Neural cell (in vitro differentiated cells): ENCODE measurements around the gene PPP2R5A. TPM values are rescaled to one million over a fixed set of nuclear protein-coding genes. Genes with fewer than 3 reads are reported as not detected.
A peak's percentile ranks its signal among the peaks of the same experiment; 100 is the strongest.
"Not testable (repeated sequence)": the region's sequence is repeated elsewhere in the genome, so short reads cannot be mapped to it uniquely, and the experiment has no call there.

Experiments
- H2AFZ ChIP-seq: fragments of 200-600, 300-800 bp; sonication (generic), shearing (Covaris generic); 2 replicates; pipeline ENCODE4 v1.6.0; 2014; ENCODE audit warnings: low read depth, mild to moderate bottlenecking, antibody characterized with exemption, low read length, moderate library complexity
- H3F3A ChIP-seq: fragments of 200-600 bp; shearing (Covaris generic); 2 replicates; pipeline ENCODE4 v1.6.1; 2016; ENCODE audit warnings: mild to moderate bottlenecking, moderate library complexity, mixed read lengths, antibody characterized with exemption, low read length; ENCODE audit not compliant: insufficient read depth, poor library complexity, severe bottlenecking
- H3K27ac ChIP-seq: fragments of 200-600, 300-800 bp; sonication (generic), shearing (Covaris generic); 2 replicates; pipeline ENCODE4 v1.5.1; 2014; ENCODE audit warnings: mild to moderate bottlenecking, low read length, moderate library complexity
- H3K27me3 ChIP-seq: fragments of 300-800, 200-600 bp; sonication (generic), shearing (Covaris generic); 2 replicates; pipeline ENCODE4 v1.6.0; 2014; ENCODE audit warnings: mild to moderate bottlenecking, low read depth, low read length, moderate library complexity; ENCODE audit not compliant: insufficient read depth
- H3K36me3 ChIP-seq: fragments of 300-800, 200-600 bp; sonication (generic), shearing (Covaris generic); 2 replicates; pipeline ENCODE4 v1.5.1; 2014; ENCODE audit warnings: mild to moderate bottlenecking, antibody characterized with exemption, low read length, moderate library complexity; ENCODE audit not compliant: insufficient read depth
- H3K4me2 ChIP-seq: fragments of 300-800, 200-600 bp; sonication (generic), shearing (Covaris generic); 2 replicates; pipeline ENCODE4 v1.6.0; 2014; ENCODE audit warnings: mild to moderate bottlenecking, low read length
- H3K4me3 ChIP-seq: fragments of 300-800, 200-600 bp; sonication (generic), shearing (Covaris generic); 2 replicates; pipeline ENCODE4 v1.5.1; 2014; ENCODE audit warnings: mild to moderate bottlenecking, low read length, moderate library complexity
- H3K79me2 ChIP-seq: fragments of 200-600 bp; shearing (Covaris generic); replicated peaks from 2 replicates; pipeline ENCODE4 v1.6.0; 2014; ENCODE audit warnings: mild to moderate bottlenecking, low read length, moderate library complexity; ENCODE audit not compliant: insufficient read depth
- H3K9ac ChIP-seq: fragments of 300-800, 200-600 bp; sonication (generic), shearing (Covaris generic); 2 replicates; pipeline ENCODE4 v1.6.1; 2016; ENCODE audit warnings: mild to moderate bottlenecking, low read length, mixed read lengths
- H3K9me2 ChIP-seq: fragments of 200-600 bp; shearing (Covaris generic); 2 replicates; pipeline ENCODE4 v1.6.1; 2016; ENCODE audit warnings: mild to moderate bottlenecking, low read length, mixed read lengths; ENCODE audit not compliant: insufficient read depth
- H3K9me3 ChIP-seq: fragments of 200-600, 300-800 bp; sonication (generic), shearing (Covaris generic); 2 replicates; pipeline ENCODE4 v1.6.1; 2016; ENCODE audit warnings: mild to moderate bottlenecking, mixed run types, low read length, moderate library complexity, mixed read lengths
- H4K20me1 ChIP-seq: fragments of 200-600 bp; shearing (Covaris generic); 2 replicates; pipeline ENCODE4 v1.6.1; 2016; ENCODE audit warnings: mild to moderate bottlenecking, mixed run types; ENCODE audit not compliant: insufficient read depth
- CTCF ChIP-seq: fragments of 450-650 bp; IDR thresholded peaks from 2 replicates; pipeline ENCODE4 v1.5.1; 2014; ENCODE audit warnings: antibody characterized with exemption, mild to moderate bottlenecking, moderate library complexity; ENCODE audit not compliant: poor library complexity, severe bottlenecking
- EP300 ChIP-seq: fragments of 450-650 bp; conservative IDR thresholded peaks from 2 replicates; pipeline ENCODE4 v1.6.1; 2014; ENCODE audit warnings: antibody characterized with exemption, mild to moderate bottlenecking, moderate library complexity; ENCODE audit not compliant: poor library complexity, severe bottlenecking
- EZH2 ChIP-seq: fragments of 200-600, 300-800 bp; shearing (Covaris generic), sonication (generic); IDR thresholded peaks from 2 replicates; pipeline ENCODE4 v1.6.1; 2014; ENCODE audit warnings: antibody characterized with exemption, low read length, borderline replicate concordance, mild to moderate bottlenecking; ENCODE audit not compliant: insufficient read depth, poor library complexity, severe bottlenecking
- MXI1 ChIP-seq: fragments of 450-650 bp; conservative IDR thresholded peaks from 2 replicates; pipeline ENCODE4 v1.6.1; 2014; ENCODE audit warnings: antibody characterized with exemption, mild to moderate bottlenecking; ENCODE audit not compliant: poor library complexity, severe bottlenecking
- POLR2AphosphoS5 ChIP-seq: IDR thresholded peaks from 2 replicates; pipeline ENCODE4 v1.6.1; 2012
- RAD21 ChIP-seq: fragments of 450-650 bp; conservative IDR thresholded peaks from 2 replicates; pipeline ENCODE4 v1.6.1; 2014; ENCODE audit warnings: antibody characterized with exemption, mild to moderate bottlenecking, moderate library complexity
- SMC3 ChIP-seq: fragments of 450-650 bp; conservative IDR thresholded peaks from 2 replicates; pipeline ENCODE4 v1.6.1; 2014; ENCODE audit warnings: antibody characterized with exemption, mild to moderate bottlenecking, moderate library complexity; ENCODE audit not compliant: poor library complexity
- TAF1 ChIP-seq: IDR thresholded peaks from 2 replicates; pipeline ENCODE4 v1.6.1; 2012; ENCODE audit warnings: low read depth
- polyA plus RNA-seq: library from polyadenylated mRNA; depleted of rRNA; stranded (reverse); fragments of >200 nt; gene quantifications from 2 replicates; pipeline ENCODE4 v1.2.3, GENCODE V29; 2014
- TF ChIP-seq, protein P1 (sequence below): IDR thresholded peaks from 2 replicates; pipeline ENCODE4 v1.6.1; 2012; ENCODE audit warnings: borderline replicate concordance

The PPP2R5A gene
- polyA plus RNA-seq, 1 donor from 2014 or later: 5.9 TPM

DNA sequence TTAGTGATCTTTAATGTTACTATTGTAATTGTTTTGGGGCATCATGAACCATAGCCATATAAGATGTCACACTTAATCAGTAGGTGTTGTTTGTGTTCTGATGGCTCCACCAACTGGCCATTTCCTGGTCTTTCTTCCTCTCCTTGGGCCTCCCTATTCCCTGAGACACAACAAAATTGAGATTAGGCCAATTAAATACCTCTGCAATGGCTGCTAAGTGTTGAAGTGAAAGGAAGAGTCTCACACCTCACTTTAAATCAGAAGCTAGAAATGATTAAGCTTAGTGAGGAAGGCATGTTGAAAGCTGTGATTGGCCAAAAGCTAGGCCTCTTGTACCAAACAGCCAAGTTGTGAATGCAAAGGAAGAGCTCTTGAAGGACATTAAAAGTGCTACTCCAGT, 30.7 kb downstream of the PPP2R5A start:
- Histone ChIP-seq H3K4me3 (no peak overlapping the region), H3K79me2 (no peaks in the 10 kb centered on the region), H3K9me2 (no peaks in the 10 kb centered on the region), H3F3A (no peaks in the 10 kb centered on the region), H3K27ac (no peak overlapping the region), H3K9ac (no peak overlapping the region), H3K9me3 (no peaks in the 10 kb centered on the region), H3K4me2 (no peak overlapping the region), H3K27me3 (no peaks in the 10 kb centered on the region), H4K20me1 (no peaks in the 10 kb centered on the region), H3K36me3 (no peaks in the 10 kb centered on the region), H2AFZ (no peak overlapping the region)
- TF ChIP-seq CTCF (peak; percentile 11), POLR2AphosphoS5 (no peak)

DNA sequence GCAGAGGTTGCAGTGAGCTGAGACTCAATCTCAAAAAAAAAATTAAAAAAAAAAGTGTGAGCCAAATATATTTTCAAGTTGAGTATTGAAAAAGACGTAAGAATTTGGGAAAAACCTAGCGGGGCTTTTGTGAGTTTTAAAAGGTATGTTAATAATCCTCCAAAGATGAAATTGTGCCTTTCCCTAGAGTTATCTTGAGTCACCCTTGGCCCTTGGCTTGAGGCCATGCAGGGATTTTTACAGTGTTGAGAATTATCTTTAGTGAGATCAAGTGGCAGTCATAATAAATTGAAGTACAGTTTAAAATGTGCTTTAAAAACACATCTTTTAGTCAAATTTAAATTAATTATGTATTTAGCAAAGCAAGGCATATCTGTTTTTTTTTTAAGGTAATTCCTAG, 32.7 kb downstream of the PPP2R5A start:
- no peak overlapping the region for H3K9ac ChIP-seq
- H3K4me2 ChIP-seq: no peak overlapping the region
- H2AFZ ChIP-seq: no peak overlapping the region
- no peaks in the 10 kb centered on the region for H3K36me3 ChIP-seq
- H3K79me2 ChIP-seq: no peaks in the 10 kb centered on the region
- H3F3A ChIP-seq: no peaks in the 10 kb centered on the region
- TF ChIP-seq CTCF (no peak), EP300 (no peak), EZH2 (no peak), MXI1 (no peak), POLR2AphosphoS5 (no peak), SMC3 (no peak), RAD21 (no peak), TAF1 (no peak)
- TF ChIP-seq, protein P1, sequence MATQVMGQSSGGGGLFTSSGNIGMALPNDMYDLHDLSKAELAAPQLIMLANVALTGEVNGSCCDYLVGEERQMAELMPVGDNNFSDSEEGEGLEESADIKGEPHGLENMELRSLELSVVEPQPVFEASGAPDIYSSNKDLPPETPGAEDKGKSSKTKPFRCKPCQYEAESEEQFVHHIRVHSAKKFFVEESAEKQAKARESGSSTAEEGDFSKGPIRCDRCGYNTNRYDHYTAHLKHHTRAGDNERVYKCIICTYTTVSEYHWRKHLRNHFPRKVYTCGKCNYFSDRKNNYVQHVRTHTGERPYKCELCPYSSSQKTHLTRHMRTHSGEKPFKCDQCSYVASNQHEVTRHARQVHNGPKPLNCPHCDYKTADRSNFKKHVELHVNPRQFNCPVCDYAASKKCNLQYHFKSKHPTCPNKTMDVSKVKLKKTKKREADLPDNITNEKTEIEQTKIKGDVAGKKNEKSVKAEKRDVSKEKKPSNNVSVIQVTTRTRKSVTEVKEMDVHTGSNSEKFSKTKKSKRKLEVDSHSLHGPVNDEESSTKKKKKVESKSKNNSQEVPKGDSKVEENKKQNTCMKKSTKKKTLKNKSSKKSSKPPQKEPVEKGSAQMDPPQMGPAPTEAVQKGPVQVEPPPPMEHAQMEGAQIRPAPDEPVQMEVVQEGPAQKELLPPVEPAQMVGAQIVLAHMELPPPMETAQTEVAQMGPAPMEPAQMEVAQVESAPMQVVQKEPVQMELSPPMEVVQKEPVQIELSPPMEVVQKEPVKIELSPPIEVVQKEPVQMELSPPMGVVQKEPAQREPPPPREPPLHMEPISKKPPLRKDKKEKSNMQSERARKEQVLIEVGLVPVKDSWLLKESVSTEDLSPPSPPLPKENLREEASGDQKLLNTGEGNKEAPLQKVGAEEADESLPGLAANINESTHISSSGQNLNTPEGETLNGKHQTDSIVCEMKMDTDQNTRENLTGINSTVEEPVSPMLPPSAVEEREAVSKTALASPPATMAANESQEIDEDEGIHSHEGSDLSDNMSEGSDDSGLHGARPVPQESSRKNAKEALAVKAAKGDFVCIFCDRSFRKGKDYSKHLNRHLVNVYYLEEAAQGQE: no peak
- H3K27ac ChIP-seq: no peak overlapping the region
- H3K9me2 ChIP-seq: no peaks in the 10 kb centered on the region
- no peaks in the 10 kb centered on the region for H4K20me1 ChIP-seq
- H3K27me3 ChIP-seq: no peaks in the 10 kb centered on the region
- no peak overlapping the region for H3K4me3 ChIP-seq
- no peaks in the 10 kb centered on the region for H3K9me3 ChIP-seq

DNA sequence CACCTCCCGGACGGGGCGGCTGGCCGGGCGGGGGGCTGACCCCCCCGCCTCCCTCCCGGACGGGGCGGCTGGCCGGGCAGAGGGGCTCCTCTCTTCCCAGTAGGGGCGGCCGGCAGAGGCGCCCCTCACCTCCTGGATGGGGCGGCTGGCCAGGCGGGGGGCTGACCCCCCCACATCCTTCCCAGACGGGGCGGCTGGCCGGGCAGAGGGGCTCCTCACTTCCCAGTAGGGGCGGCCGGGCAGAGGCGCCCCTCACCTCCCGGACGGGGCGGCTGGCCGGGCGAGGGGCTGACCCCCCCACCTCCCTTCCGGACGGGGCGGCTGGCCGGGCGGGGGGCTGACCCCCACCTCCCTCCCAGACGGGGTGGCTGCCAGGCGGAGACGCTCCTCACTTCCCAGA, 35.8 kb downstream of the PPP2R5A start:
- not testable (repeated sequence) for H3K79me2 ChIP-seq, H3K27me3 ChIP-seq, H3K4me2 ChIP-seq, H3F3A ChIP-seq, H3K36me3 ChIP-seq, H3K27ac ChIP-seq, H3K9me3 ChIP-seq, H3K4me3 ChIP-seq, H4K20me1 ChIP-seq, H2AFZ ChIP-seq, H3K9me2 ChIP-seq, H3K9ac ChIP-seq
